Testis (tissue), 3 donors: Measurements from ENCODE around the gene CBLB. TPM values are rescaled to one million over a fixed set of nuclear protein-coding genes. Genes with fewer than 3 reads are reported as not detected.

ENCODE experiments used
- DNase-seq: peaks from one replicate; pipeline ENCODE4 v3.0.0-alpha.2; 2019
- H3K27ac ChIP-seq, 2 donors: fragments of 200-600 bp; sonication (generic); one replicate each; pipeline ENCODE4 v1.5.1; 2019
- H3K27me3 ChIP-seq: fragments of 200-600 bp; sonication (generic); one replicate; pipeline ENCODE4 v1.5.1; 2019
- H3K36me3 ChIP-seq: fragments of 200-600 bp; sonication (generic); one replicate; pipeline ENCODE4 v1.5.1; 2017; ENCODE audit warnings: low read depth; ENCODE audit errors: missing control alignments
- H3K4me1 ChIP-seq: fragments of 200-600 bp; sonication (generic); one replicate; pipeline ENCODE4 v1.5.1; 2019
- H3K4me3 ChIP-seq, 2 donors: fragments of 200-600 bp; sonication (generic); one replicate each; pipeline ENCODE4 v1.5.1; 2017 to 2019
- H3K9me3 ChIP-seq: fragments of 200-600 bp; sonication (generic); one replicate; pipeline ENCODE4 v1.5.1; 2017
- CTCF ChIP-seq, 3 experiments: fragments of 450-650 bp in 2 of 3; fragments of 200-600 bp in 1 of 3; sonication (generic) in 1 of 3; IDR thresholded peaks; one replicate each; pipeline ENCODE4 v1.5.1; 2016 to 2019; ENCODE audit warnings: antibody characterized with exemption in 3 of 3, mild to moderate bottlenecking in 2 of 3, moderate library complexity in 1 of 3
- POLR2A ChIP-seq: fragments of 450-650 bp; IDR thresholded peaks from one replicate; pipeline ENCODE4 v1.6.1; 2017; ENCODE audit warnings: antibody characterized with exemption, mild to moderate bottlenecking, moderate library complexity
- whole genome bisulfite sequencing, 2 donors: methylation state at CpG; one replicate each; pipeline ENCODE4 v1.1.5; 2018; 5-methylcytosine and 5-hydroxymethylcytosine counted together
- intact Hi-C: fragments of 100-400 bp; cut with DNase I; formaldehyde crosslinking; loops from one replicate; pipeline ENCODE4 v1.15.1; 2023; ENCODE audit warnings: low total_unique reads
- polyA plus RNA-seq: library from polyadenylated mRNA; stranded (reverse); fragments of 350-450 nt; fragmentation: Illumina TruSeq; extraction: RNeasy Lipid Tissue Mini Kit (QIAGEN cat#74804); gene quantifications from one replicate; pipeline ENCODE4 v1.2.3, GENCODE V29; 2014; ENCODE audit warnings: low read depth, low replicate concordance; ENCODE audit not compliant: insufficient read depth
- total RNA-seq, 2 donors: library from RNA; depleted of rRNA; stranded (reverse); fragments of >200 nt; gene quantifications; one replicate each; pipeline ENCODE4 v1.2.3, GENCODE V29; 2016

The CBLB gene
- total and polyA plus RNA-seq, 3 donors from 2014 or later: 33.0 to 73.6 (median 65.9) TPM

GRCh38 chr3:105791919-105792786 lies 76.7 kb downstream of the CBLB start:
- Histone ChIP-seq H3K9me3 (no peaks in the 10 kb centered on the region), H3K27me3 (no peaks in the 10 kb centered on the region), H3K27ac (peak overlapping the region; percentile 5 to 68), H3K36me3 (no peaks in the 10 kb centered on the region), H3K4me3 (no peak overlapping the region), H3K4me1 (peaks cover 16% of the 10 kb centered on the region)
- WGBS, 2 donors: 39 to 50% methylated on average over 6 of the region's 6 CpGs
- DNase-seq: peak; percentile 77
- TF ChIP-seq CTCF (IDR thresholded peaks at IDR 0.05) (no peak), POLR2A (no peak)
- intact Hi-C loops: no loop called here

- 43 to 61% methylated on average over 4 of the region's 4 CpGs for WGBS, 2 donors
- Histone ChIP-seq H3K9me3 (no peaks in the 10 kb centered on the region), H3K27me3 (no peaks in the 10 kb centered on the region), H3K4me1 (peaks cover 16% of the 10 kb centered on the region), H3K4me3 (no peak overlapping the region), H3K36me3 (no peaks in the 10 kb centered on the region), H3K27ac (peak overlapping the region; percentile 5 to 68)
- intact Hi-C loops: no loop called here
- no peak for TF ChIP-seq CTCF (IDR thresholded peaks at IDR 0.05)
- TF ChIP-seq POLR2A: no peak
- no peak for DNase-seq
These were observed 77.7 kb downstream of the CBLB start for GRCh38 chr3:105791131-105791530.

DNA sequence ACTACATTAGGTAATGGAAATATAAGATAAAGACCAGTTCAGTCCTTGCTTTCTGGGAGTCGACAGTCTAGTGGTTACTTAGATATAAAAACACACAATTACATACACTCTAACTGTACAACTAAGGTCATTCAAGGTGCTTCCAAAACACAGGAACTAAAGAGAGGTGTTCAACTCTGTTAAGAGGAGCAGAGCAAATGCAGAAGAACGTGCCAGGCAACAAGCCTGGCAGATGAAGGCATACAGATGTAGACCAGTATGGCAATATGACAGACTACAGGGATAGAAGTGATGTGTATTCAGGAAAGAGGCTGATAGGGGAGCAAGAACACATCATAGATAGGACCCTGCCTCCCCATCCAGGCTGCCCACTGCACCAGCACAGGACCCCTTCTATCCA lies 78.3 kb downstream of the CBLB start:
- no peak for TF ChIP-seq POLR2A
- no peak for TF ChIP-seq CTCF (IDR thresholded peaks at IDR 0.05)
- no peaks in the 10 kb centered on the region for H3K9me3 ChIP-seq
- H3K4me3 ChIP-seq: no peak overlapping the region
- no peaks in the 10 kb centered on the region for H3K27me3 ChIP-seq
- H3K4me1 ChIP-seq: peaks cover 16% of the 10 kb centered on the region
- no peak for DNase-seq
- H3K36me3 ChIP-seq: no peaks in the 10 kb centered on the region
- 71 to 78% methylated on average over 2 of the region's 2 CpGs for WGBS, 2 donors
- intact Hi-C loops: no loop called here
- H3K27ac ChIP-seq: peak overlapping the region in 1 of 2 donors; percentile 68

GRCh38 chr3:105788593-105788992 lies 80.2 kb downstream of the CBLB start:
- H3K27me3 ChIP-seq: no peaks in the 10 kb centered on the region
- H3K4me1 ChIP-seq: peaks cover 19% of the 10 kb centered on the region
- TF ChIP-seq CTCF (IDR thresholded peaks at IDR 0.05): no peak
- H3K27ac ChIP-seq: no peak overlapping the region
- intact Hi-C loops: no loop called here
- WGBS, 2 donors: 83 to 98% methylated on average over 3 of the region's 3 CpGs
- H3K9me3 ChIP-seq: no peaks in the 10 kb centered on the region
- H3K36me3 ChIP-seq: no peaks in the 10 kb centered on the region
- no peak overlapping the region for H3K4me3 ChIP-seq
- no peak for DNase-seq

DNA sequence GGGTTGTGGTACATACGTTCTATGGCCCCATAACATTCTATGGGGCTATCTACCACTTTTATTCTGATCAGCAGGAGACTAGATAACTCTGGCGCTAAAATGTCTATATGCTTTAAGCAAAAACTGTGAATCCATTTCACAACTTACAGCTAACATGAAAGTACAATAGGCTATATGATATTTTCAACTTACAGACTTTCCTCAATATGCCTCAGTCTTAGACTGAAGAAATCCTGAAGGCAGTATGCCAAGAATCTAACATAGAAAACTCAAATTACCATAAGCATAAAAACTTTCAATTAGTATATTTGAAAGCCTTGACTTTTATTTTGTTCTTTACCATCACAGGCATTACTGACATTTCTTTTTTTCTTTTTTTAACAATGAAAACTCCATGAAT lies 81.4 kb downstream of the CBLB start:
- H3K9me3 ChIP-seq: no peaks in the 10 kb centered on the region
- peaks cover 11% of the 10 kb centered on the region for H3K4me1 ChIP-seq
- 88 to 89% methylated on average over 2 of the region's 2 CpGs for WGBS, 2 donors
- H3K27me3 ChIP-seq: no peaks in the 10 kb centered on the region
- DNase-seq: no peak
- intact Hi-C loops: no loop called here
- H3K27ac ChIP-seq: no peak overlapping the region
- no peak overlapping the region for H3K4me3 ChIP-seq
- H3K36me3 ChIP-seq: no peaks in the 10 kb centered on the region
- TF ChIP-seq POLR2A: no peak
- TF ChIP-seq CTCF (IDR thresholded peaks at IDR 0.05): no peak
